GM18526 (cell line): ENCODE results near the gene OR5AU1.

ENCODE experiments used
- POLR2A ChIP-seq: IDR thresholded peaks from 3 replicates; pipeline ENCODE4 v1.6.1; 2011; ENCODE audit not compliant: insufficient read length; ENCODE audit errors: extremely low read depth

OR5AU1 gene

GRCh38 chr14:21155963-21156362 is at the start of gene OR5AU1:
TSS of gene OR5AU1 (minus strand) at chr14:21156063. CDS start at chr14:21155872, 191 bp downstream.
- TF ChIP-seq POLR2A, result no peak

DNA sequence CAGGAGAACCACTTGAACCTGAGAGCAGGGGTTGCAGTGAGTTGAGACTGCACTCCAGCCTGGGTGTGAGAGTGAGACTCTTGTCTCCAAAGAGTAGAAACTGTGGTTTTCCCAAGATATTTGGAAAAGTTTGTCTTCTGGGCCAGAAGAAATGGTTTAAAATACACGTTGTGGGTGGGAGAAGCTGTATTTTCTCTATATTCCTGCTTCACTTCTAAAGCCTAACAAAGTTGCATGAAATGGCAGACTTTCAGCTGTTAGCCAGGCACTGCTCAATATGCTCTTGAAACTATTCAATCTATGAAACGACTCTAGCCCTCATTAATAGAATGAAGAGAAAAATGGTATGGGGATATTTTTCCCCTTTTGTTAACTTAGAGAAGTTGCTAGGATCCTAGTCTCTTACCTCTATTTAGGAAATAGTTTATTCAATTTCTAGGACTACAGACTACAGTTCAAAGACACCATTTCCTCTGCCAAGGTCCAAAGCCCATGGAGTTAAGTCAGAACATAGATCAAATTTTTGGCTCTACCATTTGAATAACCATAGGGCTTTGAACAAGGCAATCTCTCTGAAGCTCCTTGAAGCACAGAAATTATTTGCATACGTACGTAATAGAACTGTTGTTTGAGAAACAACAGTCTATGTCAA is 49.3 kb upstream of the OR5AU1 start:
- TF ChIP-seq POLR2A, result no peak

DNA sequence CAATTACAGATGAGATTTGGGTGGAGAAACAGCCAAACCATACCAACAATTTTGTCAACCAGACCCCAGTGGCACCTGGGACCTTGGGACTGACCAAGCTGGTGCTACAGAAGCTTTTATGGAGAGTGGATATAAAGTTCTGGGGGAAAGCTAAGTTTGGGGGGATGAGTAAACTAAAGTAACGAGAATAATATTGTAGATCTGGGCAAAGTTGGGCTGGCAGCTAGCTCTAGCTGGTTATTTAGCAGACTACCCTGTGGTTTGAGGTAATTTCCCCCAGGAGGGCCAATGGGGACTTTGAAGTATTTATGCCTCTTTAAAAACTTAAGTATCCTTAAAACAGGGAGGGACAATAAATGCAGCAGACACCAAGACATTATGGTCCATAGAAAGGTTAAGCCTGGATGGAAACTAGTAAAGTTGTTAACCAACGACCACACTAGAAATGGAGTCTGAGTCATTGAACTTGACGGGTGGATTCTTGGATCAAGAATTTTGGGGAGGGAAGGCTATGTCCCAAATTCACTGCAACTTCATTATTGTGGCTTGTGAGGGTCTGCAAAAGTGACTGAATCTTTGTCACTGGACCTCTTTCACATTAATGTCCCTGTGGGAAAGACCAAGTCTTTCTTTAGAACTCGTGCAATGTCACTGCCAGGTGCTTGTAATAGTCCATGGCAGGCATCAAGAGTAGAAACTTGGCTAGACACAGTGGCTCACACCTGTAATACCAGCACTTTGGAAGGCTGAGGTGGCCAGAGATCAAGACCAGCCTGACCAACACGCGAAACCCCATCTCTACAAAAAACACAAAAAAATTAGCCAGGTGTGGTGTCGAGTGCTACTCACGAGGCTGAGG is 48.5 kb upstream of the OR5AU1 start:
- TF ChIP-seq POLR2A, result peak; percentile 22

DNA sequence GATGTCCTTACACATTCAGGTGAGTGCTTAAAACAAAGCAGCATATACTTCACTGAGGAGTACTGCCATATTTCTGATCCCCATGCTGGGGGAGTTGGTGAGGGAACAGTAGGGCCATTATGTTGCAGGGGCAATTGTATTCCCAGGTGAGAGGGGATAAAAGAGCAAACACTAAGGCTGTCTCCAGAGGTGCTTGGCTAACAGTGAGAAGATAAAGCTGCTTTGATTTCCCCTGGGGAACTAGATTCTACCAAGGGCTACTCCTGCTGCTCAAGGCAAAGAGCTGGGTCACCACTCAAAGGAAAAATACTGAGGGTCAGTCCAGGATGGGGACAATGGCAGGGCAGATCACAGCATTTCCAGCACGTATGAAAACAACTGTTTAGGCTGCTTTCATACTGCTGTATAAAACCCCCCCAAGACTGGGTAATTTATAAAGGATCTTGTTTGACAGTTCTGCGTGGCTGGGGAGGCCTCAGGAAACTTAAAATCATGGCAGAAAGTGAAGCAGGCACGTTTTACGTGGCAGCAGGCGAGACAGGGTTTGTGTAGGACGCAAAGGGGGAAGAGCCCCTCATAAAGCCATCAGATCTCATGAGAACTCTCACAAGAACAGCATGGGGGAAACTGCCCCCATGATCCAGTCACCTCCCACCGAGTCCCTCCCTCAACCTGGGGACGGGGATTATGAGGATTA is 47.8 kb upstream of the OR5AU1 start:
- TF ChIP-seq POLR2A, result no peak

DNA sequence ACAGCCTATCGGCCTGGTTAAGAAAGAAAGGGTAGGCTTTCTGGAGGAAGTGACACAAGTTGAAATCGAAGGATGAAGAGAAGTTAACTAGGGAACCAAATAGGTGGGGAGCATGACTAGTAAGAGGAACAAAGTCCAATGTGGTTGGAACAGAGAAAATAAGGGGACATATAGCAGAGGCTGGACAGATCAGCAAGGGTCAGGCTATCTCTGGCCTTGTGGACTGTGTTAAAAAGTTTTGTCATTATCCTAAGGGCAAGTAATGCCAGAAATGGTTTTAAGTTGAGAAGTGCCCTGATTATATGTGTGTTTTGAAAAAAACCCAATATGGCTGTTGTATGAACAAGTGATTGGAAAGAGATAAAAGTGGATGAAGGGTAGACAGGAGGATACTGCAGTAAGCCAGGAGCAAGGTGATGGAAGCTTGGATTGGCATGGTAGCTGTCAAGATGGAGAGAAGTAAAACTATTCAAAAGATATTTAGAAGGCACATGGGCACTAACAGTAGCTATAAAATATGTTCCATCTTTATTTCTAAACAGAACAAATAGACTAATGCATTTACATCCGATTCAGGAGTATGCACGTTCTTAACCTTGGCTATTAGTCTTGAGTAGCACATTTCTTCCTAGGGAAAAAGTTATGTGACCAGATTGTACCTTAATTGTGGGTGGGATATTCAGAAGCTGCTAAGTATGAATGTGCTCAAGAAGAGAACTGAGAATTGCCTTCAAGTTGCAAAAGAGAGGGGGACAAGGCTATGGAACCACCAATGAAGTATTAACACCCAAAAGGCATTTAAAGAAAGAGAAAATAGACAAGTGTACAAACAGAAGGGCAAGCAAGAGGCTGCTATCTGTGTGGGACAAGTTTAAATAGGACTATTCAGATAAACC is 46.8 kb upstream of the OR5AU1 start:
- TF ChIP-seq POLR2A, result no peak

- TF ChIP-seq POLR2A, result no peak
These were observed 46.0 kb upstream of the OR5AU1 start for GRCh38 chr14:21201732-21202462.

- no peak for TF ChIP-seq POLR2A
These were observed 45.0 kb upstream of the OR5AU1 start for GRCh38 chr14:21200752-21201461.

DNA sequence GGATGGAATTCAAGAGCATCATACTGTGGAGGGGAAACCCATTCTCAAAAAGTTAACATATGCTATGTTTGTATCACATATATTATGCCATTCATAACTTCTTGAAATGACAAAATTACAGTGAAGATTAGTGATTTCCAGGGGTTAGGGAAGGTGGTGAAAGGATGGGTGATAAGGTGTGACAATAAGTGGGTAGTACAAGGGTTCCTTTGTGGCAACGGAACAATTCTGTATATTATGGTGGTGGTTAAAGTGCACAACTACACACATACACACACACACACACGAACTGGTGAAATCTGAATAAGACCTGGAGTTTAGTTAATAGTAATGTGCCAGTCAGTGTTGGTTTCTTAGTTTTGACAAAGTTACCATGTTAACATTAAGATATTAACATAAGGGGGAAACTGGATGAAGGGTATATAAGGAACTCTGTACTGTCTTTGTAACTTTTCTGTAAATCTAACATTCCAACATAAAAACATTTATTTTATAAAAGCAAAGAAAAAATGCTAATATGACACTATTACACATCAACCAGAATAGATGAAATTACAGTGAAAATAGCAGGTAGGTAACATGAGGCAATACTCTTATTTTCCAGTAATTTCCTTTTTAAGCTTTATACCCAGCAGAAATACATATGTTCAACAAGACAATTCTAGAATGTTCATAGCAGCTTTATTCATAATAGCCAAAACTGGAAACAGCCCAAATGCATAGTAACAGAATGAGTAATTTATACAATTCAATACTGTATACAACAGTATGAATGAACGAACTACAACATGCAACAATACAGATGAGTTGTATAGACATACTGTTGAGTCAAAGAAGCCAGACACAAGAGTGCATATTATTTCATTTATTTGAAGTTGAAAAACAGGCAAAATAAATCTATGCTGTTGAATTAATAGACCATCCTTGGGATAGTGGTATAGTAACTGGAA is 44.0 kb upstream of the OR5AU1 start:
- TF ChIP-seq POLR2A, result no peak

DNA sequence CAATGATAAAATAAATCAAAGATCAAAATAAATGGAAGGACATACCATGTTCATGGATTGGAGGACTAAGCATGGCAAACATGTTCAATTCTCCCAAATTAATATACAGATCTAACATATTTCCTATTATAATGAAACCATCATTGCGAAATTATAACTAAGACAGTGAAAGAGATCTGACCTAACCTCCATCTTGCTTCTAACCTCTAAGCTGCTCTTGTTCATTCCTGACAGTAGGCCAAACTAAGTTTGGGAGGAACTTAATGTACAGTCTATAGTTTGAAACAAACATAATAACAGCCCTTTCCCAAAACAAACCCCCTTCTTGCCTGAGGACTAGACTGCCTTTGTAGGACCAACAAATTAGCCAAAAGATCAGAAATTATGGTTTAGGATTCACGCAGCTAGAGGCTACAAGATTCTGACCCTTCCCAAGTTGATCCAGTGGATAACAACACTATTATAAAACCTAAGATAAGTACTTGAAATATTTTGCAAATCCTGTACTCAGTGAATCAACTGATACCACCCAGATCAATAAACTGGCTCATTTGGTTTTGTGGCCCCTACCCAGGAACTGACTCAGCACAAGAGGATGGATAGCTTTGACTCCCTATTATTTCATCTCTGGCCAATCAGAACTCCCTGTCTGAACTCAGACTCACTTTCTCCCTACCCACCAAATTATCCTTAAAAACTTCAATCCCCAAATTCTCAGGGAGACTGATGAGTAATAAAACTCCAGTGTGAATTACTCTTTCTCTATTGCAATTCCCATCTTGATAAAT is 41.7 kb upstream of the OR5AU1 start:
- TF ChIP-seq POLR2A, result no peak

- TF ChIP-seq POLR2A, result no peak
These were observed 38.7 kb upstream of the OR5AU1 start for GRCh38 chr14:21194597-21194996.

DNA sequence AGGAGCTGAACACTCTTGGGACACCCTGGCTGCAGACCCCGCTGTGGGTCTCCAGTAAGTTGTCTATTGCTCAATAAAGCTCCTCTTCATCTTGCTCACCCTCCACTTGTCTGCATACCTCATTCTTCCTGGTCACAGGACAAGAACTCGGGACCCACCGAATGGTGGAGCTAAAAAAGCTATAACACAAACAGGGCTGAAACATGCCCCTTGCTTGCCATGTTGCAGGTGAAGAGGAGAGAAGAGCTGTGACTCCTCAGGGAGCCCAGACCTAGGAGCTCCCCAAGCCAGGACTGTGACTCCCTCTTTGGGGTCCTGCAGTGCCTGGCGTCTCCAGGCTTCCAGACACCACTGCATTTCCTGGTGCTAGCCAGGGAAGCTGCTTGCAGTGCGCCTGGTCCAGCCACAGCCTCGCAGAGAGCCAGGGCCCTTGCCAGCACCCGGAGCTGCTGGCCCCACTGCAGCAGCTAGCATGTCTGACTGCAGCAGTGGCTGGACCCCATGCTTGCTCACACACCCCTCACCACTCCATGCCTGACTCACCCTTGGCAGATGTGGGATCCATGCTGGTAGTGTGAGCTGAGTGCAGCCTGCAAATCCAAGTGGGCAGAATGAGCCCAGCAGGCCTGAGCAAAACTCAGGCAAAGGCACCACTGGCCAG is 37.1 kb upstream of the OR5AU1 start:
- TF ChIP-seq POLR2A, result no peak
